Omental fat pad (tissue), 4 donors: ENCODE measurements around the gene CGRRF1. TPM values are rescaled to one million over a fixed set of nuclear protein-coding genes. Genes with fewer than 3 reads are reported as not detected.

Experiments
- ATAC-seq: fragments of 150-250 bp; one replicate; pipeline ENCODE4 v1.9.1; 2016; ENCODE audit warnings: mild to moderate bottlenecking, moderate library complexity; ENCODE audit not compliant: low FRiP score
- DNase-seq: peaks from one replicate; pipeline ENCODE4 v3.0.0-alpha.2; 2019; ENCODE audit warnings: low spot score
- CTCF ChIP-seq, 3 donors: fragments of 450-650 bp; IDR thresholded peaks; one replicate each; pipeline ENCODE4 v1.5.1; 2016 to 2017; ENCODE audit warnings: antibody characterized with exemption in 3 of 3, mild to moderate bottlenecking in 3 of 3, moderate library complexity in 2 of 3
- total RNA-seq, 4 donors: library from RNA; depleted of rRNA; stranded (reverse); fragments of >200 nt; gene quantifications; one replicate each; pipeline ENCODE4 v1.1.0, GENCODE V29; 2016

The CGRRF1 gene
- total RNA-seq, 4 donors from 2014 or later: 18.0 to 21.8 (median 18.9) TPM

DNA sequence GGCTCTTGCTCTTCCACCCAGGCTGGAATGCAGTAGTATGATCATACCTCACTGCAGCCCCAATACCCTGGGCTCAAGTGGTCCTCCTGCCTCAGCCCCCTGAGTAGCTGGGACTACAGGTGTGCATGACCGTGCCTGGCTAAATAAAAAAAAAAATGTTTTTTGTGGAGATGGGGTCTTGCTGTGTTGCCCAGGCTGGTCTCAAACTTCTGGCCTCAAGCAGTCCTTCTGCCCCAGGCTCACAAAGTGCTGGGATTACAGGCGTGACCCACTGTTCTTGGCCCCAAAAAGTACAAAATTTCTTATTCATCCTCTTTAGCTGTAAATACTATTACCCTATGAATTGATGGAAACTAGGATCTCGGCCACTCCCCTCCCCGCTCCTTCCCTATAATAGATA is 14.7 kb downstream of the CGRRF1 start:
- ATAC-seq (no peak), DNase-seq (no peak)
- no peak for TF ChIP-seq CTCF (IDR thresholded peaks at IDR 0.05)

DNA sequence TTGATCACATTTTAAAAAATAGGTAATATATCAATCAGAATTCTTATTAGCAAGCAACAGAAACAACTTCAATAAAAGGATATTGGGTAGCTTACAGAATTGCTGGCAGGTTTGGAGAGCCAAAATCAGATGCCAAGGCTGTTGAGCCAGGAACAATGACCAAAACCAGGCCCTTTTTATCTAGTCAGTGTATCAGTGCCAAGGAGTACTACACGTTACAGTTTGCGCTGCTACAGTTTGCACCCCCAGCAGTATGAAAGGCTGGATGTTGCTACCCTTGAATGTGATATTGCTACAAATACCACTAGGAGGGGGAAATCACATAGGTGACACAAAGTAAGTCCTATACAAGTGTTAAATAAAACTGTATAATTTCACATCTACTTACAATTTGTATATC is 19.3 kb downstream of the CGRRF1 start:
- no peak for TF ChIP-seq CTCF (IDR thresholded peaks at IDR 0.05)
- DNase-seq (no peak), ATAC-seq (no peak)

DNA sequence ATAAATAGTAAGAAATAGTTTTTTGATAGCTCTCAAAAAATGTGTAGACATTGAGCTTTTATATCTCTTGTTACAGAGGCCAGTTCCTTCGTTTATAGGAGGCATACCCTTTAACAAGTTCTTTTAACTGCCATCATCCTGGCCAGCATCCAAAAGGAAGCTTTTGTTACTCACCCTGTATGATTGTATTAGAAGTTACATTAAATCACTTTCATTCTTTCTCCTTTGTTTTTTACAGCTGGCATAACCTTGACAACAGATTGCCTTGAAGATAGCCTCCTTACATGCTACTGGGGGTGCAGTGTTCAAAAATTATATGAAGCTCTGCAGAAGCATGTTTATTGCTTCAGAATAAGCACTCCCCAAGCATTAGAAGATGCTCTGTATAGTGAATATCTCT is 20.1 kb downstream of the CGRRF1 start:
- TF ChIP-seq CTCF (IDR thresholded peaks at IDR 0.05): no peak
- ATAC-seq: no peak

GRCh38 chr14:54532111-54533012 is 22.7 kb downstream of the CGRRF1 start:
- ATAC-seq: no peak
- no peak for DNase-seq
- no peak for TF ChIP-seq CTCF (IDR thresholded peaks at IDR 0.05)

More for the DNA sequence above, 20.1 kb downstream of the CGRRF1 start:
- no peak for DNase-seq

DNA sequence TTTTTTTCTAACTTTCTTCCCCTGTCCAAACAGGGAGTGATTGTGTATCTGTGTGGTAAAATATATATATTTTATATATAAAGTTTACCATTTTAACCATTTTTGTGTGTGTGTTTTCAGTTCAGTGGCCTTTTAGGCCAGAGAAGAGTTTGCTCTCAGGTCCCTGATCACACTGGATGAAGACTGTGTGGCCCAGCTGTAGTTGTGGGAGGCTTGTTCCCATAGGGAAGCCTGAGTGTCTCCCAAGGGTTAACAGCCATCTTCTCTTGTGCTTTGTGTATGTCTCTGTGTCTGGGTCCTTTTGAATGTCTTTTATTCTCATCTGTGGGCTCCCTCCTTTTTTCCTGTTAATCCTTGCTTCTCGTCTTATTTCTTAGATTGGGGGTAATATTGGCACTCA is 23.4 kb downstream of the CGRRF1 start:
- ATAC-seq: no peak
- no peak for DNase-seq
- TF ChIP-seq CTCF (IDR thresholded peaks at IDR 0.05): no peak

- DNase-seq (no peak), ATAC-seq (no peak)
- TF ChIP-seq CTCF (IDR thresholded peaks at IDR 0.05): no peak
Measured at GRCh38 chr14:54535126-54535525, 25.4 kb downstream of the CGRRF1 start.

DNA sequence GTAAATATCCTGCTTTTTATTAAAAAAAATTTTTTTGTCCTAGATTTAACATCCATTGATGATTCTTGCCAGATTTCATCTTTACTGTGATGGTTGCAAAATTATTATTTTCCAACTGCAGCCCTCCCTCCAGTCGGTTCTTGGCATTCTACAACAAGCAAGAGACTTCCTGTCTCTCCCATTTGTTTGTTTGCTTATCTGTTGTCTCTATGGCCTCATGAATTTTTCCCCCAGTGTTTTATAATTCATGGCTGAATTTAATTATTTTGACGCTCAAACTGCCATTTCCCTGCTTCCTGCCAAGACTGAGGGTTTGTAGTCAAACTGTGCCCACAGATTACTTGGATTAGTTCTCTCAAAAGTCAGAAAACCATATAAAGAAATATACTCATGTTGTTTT is 25.9 kb downstream of the CGRRF1 start:
- DNase-seq (no peak), ATAC-seq (no peak)
- TF ChIP-seq CTCF (IDR thresholded peaks at IDR 0.05): no peak
